ENCODE data around the gene LURAP1L.

DNA sequence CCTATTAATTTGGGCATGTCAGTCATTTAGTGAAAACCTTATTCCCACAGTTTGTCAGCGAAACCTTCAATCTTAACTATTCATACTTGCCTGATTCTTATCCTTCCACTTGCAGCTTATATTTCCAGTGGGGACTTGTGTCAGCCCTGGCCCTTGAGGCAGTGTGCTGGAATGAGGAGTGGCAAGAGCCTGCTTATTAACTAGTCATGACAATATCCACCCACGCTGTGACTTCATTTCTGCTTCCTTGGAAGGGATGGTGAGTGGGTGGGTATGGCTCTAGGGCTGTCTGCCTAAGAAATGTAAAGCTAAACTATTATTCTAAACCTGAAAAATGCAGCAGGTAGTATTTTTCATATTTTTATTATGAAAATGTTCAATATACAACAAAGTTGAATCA is 34.0 kb upstream of the LURAP1L start:
- TF ChIP-seq POLR2AphosphoS5 (IDR thresholded peaks at IDR 0.05; ENCODE audit: low read depth, low read length) (no peak), POLR2A (IDR thresholded peaks at IDR 0.05; ENCODE audit: low read depth, low read length) (no peak)

Measured in GM12892 (cell line).